AG09319 (cell line): ENCODE measurements around the gene VPS51.

ENCODE experiments used
- DNase-seq: peaks from one replicate; pipeline ENCODE4 v3.0.0-alpha.2; 2010; ENCODE audit warnings: low read depth; ENCODE audit errors: extremely low read depth
- TF ChIP-seq, protein P1 (sequence below): IDR thresholded peaks from 2 replicates; pipeline ENCODE4 v1.5.1; 2011; ENCODE audit warnings: low read depth, mild to moderate bottlenecking, inconsistent platforms, low read length, moderate library complexity

Gene VPS51

DNA sequence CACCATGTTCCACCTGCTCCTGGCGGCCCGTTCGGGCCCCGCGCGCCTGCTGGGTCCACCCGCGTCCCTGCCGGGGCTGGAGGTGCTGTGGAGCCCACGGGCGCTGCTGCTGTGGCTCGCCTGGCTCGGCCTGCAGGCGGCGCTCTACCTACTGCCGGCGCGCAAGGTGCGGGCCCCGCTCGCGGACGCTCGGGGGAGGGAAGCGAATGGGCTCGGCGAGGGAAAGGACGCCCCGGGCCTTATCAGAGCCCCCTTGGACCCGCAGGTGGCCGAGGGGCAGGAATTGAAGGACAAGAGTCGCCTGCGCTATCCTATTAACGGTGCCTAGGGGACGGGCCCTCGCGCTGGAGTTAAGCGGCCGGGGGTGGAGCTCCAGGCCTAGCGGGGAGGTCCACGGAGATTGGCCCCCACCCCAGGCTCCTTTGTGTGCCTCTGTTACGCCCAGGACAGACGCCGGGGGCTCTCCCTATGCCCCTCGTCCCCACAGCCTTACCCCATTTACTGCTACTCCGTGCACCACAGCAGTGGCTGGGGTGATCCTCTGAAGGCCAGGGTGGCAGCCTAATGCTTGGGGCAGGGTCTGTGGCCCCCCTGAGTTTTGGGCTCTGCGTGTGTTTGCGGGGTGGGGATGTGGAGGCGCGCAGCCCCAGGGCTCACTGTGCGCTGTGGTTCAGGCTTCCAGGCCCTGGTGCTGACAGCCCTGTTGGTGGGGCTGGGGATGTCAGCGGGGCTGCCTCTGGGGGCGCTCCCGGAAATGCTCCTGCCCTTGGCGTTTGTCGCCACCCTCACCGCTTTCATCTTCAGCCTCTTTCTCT, 16.7 kb downstream of the VPS51 start:
- no peak for DNase-seq

GRCh38 chr11:65113361-65113756, 17.3 kb downstream of the VPS51 start:
- TF ChIP-seq, protein P1, sequence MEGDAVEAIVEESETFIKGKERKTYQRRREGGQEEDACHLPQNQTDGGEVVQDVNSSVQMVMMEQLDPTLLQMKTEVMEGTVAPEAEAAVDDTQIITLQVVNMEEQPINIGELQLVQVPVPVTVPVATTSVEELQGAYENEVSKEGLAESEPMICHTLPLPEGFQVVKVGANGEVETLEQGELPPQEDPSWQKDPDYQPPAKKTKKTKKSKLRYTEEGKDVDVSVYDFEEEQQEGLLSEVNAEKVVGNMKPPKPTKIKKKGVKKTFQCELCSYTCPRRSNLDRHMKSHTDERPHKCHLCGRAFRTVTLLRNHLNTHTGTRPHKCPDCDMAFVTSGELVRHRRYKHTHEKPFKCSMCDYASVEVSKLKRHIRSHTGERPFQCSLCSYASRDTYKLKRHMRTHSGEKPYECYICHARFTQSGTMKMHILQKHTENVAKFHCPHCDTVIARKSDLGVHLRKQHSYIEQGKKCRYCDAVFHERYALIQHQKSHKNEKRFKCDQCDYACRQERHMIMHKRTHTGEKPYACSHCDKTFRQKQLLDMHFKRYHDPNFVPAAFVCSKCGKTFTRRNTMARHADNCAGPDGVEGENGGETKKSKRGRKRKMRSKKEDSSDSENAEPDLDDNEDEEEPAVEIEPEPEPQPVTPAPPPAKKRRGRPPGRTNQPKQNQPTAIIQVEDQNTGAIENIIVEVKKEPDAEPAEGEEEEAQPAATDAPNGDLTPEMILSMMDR: no peak
- no peak for DNase-seq

More for the DNA sequence above, 16.7 kb downstream of the VPS51 start:
- TF ChIP-seq, protein P1: peak; percentile 58

GRCh38 chr11:65113839-65114238, 17.8 kb downstream of the VPS51 start:
- DNase-seq: no peak
- TF ChIP-seq, protein P1: no peak

- TF ChIP-seq, protein P1: no peak
- no peak for DNase-seq
Measured at GRCh38 chr11:65114538-65115171, 18.6 kb downstream of the VPS51 start.

GRCh38 chr11:65115361-65116082, 19.5 kb downstream of the VPS51 start:
- TF ChIP-seq, protein P1: no peak
- DNase-seq: no peak

GRCh38 chr11:65116370-65117205, 20.6 kb downstream of the VPS51 start:
- TF ChIP-seq, protein P1: no peak
- no peak for DNase-seq
